Esophagus muscularis mucosa (tissue), 4 donors: Measurements from ENCODE around the gene RNF40.

ENCODE experiments used
- EP300 ChIP-seq: sonication (generic); formaldehyde crosslinking; IDR thresholded peaks from one replicate; pipeline ENCODE4 v1.6.1; 2017; ENCODE audit warnings: antibody characterized with exemption
- POLR2A ChIP-seq: fragments of 450-650 bp; IDR thresholded peaks from one replicate; pipeline ENCODE4 v1.6.1; 2017; ENCODE audit warnings: antibody characterized with exemption, moderate library complexity, mild to moderate bottlenecking, low read depth
- TF ChIP-seq, protein P1 (sequence below), 3 experiments: fragments of 200-600 bp in 2 of 3; fragments of 450-650 bp in 1 of 3; sonication (generic) in 2 of 3; IDR thresholded peaks; one replicate each; pipeline ENCODE4 v1.5.1; 2017 to 2019; ENCODE audit warnings: antibody characterized with exemption in 3 of 3, mild to moderate bottlenecking in 2 of 3, moderate library complexity in 1 of 3

- no peak for TF ChIP-seq EP300
- TF ChIP-seq, protein P1, sequence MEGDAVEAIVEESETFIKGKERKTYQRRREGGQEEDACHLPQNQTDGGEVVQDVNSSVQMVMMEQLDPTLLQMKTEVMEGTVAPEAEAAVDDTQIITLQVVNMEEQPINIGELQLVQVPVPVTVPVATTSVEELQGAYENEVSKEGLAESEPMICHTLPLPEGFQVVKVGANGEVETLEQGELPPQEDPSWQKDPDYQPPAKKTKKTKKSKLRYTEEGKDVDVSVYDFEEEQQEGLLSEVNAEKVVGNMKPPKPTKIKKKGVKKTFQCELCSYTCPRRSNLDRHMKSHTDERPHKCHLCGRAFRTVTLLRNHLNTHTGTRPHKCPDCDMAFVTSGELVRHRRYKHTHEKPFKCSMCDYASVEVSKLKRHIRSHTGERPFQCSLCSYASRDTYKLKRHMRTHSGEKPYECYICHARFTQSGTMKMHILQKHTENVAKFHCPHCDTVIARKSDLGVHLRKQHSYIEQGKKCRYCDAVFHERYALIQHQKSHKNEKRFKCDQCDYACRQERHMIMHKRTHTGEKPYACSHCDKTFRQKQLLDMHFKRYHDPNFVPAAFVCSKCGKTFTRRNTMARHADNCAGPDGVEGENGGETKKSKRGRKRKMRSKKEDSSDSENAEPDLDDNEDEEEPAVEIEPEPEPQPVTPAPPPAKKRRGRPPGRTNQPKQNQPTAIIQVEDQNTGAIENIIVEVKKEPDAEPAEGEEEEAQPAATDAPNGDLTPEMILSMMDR (IDR thresholded peaks at IDR 0.05) = no peak
- no peak for TF ChIP-seq POLR2A
These were observed 8.5 kb upstream of the RNF40 start for GRCh38 chr16:30753596-30753995.
